ENCODE measurements around the gene TOMT.
A peak's percentile ranks its signal among the peaks of the same experiment; 100 is the strongest.

Gene TOMT, protein sequence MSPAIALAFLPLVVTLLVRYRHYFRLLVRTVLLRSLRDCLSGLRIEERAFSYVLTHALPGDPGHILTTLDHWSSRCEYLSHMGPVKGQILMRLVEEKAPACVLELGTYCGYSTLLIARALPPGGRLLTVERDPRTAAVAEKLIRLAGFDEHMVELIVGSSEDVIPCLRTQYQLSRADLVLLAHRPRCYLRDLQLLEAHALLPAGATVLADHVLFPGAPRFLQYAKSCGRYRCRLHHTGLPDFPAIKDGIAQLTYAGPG

GRCh38 chr11:72105888-72106287 lies at the start of gene TOMT:
TSS of gene TOMT (plus strand) at chr11:72105924. CDS start at chr11:72105952, 28 bp downstream.
- no peak for DNase-seq

DNA sequence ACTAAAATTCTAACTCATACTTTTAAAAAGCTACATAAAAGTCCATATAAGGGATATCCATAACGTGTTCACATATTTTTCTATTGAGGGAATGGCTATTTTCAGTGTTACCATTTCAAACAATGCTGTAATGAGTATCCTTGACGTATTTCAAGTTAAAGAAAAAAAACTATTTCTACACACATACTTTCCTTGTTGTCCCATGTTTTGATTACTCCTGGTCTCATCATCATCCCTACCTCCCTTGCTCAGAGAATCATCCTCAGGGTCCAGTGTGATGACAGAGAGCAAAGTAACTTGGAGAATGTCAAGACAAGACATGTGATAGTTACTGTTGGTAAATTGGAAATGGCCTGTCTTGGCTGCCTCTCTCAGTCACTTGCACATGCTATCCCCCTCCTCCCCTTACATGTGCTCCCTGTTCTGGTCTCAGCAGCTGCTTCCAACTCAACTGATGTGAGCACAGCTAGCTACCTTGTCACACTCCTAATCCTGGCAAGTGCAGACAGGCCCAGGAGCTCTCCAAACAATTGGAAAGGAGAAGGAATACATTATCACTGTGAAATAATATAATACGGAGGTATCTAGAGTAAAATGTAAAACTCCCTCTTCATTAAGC lies 47.2 kb upstream of the TOMT start:
- no peak for DNase-seq

DNA sequence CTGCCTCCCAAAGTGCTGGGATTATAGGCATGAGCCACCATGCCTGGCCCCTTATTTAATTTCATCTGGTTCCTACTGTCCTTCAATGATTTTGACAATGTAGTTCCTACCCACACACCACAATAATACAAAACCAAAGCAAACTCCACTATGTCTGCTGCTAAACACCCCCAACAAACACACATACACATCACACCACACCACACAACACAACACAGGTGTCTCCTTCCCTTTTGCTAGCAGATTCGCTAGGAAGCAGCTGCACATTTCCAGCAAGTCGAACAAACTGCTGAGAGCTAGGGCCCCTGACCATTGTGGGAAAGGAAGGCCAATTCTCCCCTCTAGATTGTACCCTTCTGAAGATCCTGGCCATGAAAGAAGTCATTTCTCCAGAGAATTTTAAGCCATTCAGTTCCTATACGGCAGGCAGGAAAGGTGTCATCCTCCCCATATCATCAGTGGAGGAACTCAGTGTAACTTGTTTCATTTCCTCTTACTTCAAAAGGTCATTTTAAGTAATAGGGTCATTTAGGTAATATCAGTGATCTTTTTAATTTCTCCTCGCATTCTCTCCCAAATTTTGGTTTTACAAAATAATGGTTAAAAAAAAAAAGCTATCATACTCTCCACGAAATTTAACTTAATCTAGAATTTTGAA lies 43.9 kb upstream of the TOMT start:
- DNase-seq: no peak

DNA sequence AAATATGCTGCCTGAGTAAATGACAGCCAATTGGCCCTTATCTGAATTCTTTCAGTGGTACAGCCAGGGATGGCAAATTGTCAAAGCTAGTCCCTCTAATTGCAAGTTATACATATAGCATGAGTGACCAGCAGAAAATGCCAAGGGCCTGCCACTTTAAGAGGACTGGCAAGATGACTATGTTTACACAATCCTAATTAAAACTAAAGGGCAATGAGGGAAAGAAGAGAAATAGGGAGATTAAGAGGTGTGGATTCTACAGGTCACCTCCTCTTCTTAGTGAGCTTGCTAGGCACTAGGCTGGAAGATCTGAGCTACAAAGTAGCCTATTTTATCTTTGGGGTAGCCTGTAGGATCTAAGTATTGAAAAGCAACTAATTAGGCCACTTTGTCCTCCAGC lies 38.9 kb upstream of the TOMT start:
- no peak for DNase-seq

GRCh38 chr11:72067266-72067665 lies 38.5 kb upstream of the TOMT start:
- no peak for DNase-seq

DNA sequence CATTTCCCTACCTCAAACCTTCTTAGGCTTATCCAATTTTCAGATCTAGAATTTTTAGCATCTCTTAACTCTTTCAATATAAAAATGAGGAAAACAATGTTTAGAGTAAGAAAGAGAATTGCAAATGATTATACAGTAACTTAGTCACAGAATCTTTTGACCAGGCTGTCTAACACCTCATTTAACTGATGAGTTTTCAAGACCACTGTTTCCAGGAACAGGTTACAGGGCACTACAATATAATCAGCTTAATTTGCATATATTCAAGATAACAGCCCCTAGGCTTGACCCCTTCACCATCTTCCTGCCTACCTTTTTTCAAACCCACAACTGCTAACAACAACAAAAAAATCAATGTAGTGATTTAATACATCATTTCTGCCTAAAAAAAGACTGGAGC lies 38.0 kb upstream of the TOMT start:
- no peak for DNase-seq

DNA sequence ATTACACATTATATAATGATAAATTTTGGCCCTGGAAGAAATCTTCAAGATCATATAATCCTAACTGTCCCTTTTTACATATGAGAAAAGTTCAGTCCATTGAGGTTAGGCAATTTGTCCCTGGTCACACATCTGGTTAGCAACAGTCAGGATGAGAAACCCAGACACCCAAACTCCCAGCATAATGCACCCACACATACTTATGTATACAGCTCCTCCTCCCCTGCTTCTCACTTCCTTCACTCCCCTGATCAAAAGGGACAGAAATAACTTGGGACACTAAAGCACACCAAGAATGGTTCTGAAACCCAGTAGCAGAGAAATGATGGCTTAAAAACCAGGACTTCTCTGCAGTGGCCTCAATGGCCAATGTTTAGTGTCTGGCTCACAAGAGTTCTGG lies 36.5 kb upstream of the TOMT start:
- no peak for DNase-seq

GRCh38 chr11:72069787-72070251 lies 35.9 kb upstream of the TOMT start:
- DNase-seq: no peak

GRCh38 chr11:72070491-72070890 lies 35.2 kb upstream of the TOMT start:
- no peak for DNase-seq

GRCh38 chr11:72072348-72072747 lies 33.4 kb upstream of the TOMT start:
- DNase-seq: no peak

DNA sequence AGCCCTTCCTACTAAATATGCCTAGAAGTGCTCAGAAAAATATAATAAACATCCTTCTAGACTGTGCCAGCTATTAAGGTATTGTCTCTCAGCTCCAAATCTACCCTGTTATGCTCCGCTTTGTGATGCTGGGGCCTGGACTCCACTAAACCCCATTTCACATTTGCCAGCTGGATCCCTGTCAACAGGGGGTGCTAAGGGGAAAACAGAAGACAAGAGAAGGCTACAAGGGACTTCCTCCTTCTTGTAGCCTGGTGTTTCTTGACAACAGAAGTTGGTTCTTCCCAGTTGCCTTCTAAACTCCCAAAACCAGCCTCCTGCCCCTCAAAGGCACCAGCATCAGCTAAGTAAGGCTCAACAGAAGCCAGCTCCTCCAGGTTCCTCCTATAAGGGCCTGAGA lies 30.6 kb upstream of the TOMT start:
- no peak for DNase-seq

DNA sequence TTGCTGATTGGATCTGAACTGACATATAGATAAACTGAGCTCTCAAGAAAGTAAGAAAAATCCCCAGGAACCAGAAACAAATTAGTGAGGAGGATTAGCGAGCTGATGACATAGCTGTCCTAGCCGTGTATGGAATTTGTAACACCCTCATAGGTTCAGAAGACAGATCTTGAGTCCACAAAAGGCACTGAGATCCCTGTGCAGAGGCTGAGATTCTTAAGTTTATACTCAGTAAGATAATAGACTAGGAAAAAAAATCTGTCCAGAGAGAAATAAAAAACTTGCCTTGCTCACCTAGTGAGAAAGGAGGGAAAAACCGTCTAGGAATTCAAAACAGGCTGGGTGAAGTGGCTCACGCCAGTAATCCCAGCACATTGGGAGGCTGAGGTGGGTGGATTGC lies 30.0 kb upstream of the TOMT start:
- no peak for DNase-seq

GRCh38 chr11:72078477-72078876 lies 27.2 kb upstream of the TOMT start:
- DNase-seq: no peak

GRCh38 chr11:72079819-72080325 lies 25.9 kb upstream of the TOMT start:
- DNase-seq: no peak

GRCh38 chr11:72080326-72081183 lies 25.2 kb upstream of the TOMT start, which contains the start of the genes LRRC51 and NUMA1:
TSS of gene LRRC51 (plus strand) at chr11:72080850. CDS start at chr11:72089084, 8,234 bp downstream.
TSS of gene NUMA1 (minus strand) at chr11:72080542. CDS start at chr11:72035943, 44,599 bp downstream.
- DNase-seq: peak; percentile 98

DNA sequence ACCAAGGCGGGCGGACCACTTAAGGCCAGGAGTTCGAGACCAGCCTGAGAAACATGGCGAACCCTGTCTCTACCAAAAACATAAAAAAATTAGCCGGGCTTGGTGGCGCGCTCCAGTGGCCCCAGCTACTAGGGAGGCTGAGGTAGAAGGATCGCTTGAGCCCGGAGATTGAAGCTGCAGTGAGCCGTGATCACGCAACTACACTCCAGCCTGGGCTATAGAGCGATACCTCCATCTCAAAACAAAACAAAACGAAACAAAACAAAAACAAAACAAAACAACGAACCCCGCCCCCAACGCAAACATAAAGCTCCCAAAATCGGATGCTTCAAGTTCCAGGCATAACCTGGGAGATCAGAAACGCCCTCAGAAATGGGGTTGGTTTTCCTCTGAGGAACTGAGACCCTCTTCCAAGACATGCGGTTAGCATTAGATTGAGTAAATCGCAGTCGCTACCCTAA lies 24.5 kb upstream of the TOMT start:
- DNase-seq: no peak

DNA sequence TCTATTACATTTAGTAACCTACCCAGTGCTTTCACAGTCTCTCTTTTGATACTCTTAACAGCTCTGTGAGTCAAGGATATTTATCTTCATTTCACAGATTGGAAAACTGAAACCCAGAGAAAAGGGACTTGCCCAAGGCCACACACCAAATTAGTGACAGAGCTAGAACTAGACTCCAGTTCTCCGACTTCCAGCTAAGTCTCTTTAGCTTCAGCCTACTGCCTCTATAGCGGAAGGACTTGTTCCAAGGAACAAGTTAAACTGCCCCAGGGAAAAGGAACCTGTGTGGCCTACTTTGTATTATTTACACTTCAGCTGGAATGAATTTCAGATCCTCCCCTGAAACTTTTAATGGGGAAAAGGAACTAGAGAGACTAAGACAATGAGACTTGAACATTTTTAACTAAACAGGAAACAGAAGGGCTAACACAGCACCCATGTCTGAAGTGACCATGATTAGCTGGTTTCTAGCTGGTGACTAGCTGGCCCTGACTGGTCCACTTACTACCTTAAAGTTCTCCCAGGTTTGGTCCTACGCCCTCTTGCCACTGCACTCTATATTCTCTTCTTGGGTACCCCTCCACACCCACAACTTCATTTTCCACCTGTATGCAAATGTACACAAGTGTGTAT lies 23.8 kb upstream of the TOMT start:
- DNase-seq: no peak

- no peak for DNase-seq
Observed at GRCh38 chr11:72083414-72083813, 22.3 kb upstream of the TOMT start.

DNA sequence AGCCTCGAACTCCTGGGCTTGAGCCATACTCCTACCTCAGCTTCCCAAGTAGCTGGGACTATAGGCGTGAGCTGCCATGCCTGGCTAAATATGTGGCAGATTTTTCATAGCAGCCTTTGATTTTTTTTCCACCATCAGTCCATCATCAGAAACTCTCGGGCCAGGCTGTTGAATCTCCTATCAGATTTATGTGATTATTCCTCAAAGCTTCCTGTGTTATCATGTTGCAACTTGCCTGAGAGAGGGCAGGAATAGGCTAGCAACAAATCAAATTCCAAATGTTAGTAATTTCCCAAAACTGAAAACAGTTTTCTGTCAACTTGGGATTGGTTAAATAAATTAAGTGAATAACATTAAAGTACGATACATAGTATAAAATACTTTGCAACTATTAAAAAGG lies 21.6 kb upstream of the TOMT start:
- no peak for DNase-seq

- no peak for DNase-seq
Observed at GRCh38 chr11:72084965-72085364, 20.8 kb upstream of the TOMT start.

- no peak for DNase-seq
Observed at GRCh38 chr11:72085621-72086351, 19.9 kb upstream of the TOMT start.
